ENCODE data around the gene KIF16B.

KIF16B gene

GRCh38 chr20:16321291-16321690 is 252.0 kb downstream of the KIF16B start:
- H3K4me3 ChIP-seq (ENCODE audit: control insufficient read depth, low read depth, low read length): no peak overlapping the region
- no peak for DNase-seq (ENCODE audit: low read depth)
- TF ChIP-seq CTCF (IDR thresholded peaks at IDR 0.05; ENCODE audit: control insufficient read depth, insufficient read depth, low read depth, low read length, missing control alignments): no peak

GRCh38 chr20:16317445-16318362 is 255.5 kb downstream of the KIF16B start:
- no peak for DNase-seq (ENCODE audit: low read depth)
- no peak overlapping the region for H3K4me3 ChIP-seq (ENCODE audit: control insufficient read depth, low read depth, low read length)
- no peak for TF ChIP-seq CTCF (IDR thresholded peaks at IDR 0.05; ENCODE audit: control insufficient read depth, insufficient read depth, low read depth, low read length, missing control alignments)

DNA sequence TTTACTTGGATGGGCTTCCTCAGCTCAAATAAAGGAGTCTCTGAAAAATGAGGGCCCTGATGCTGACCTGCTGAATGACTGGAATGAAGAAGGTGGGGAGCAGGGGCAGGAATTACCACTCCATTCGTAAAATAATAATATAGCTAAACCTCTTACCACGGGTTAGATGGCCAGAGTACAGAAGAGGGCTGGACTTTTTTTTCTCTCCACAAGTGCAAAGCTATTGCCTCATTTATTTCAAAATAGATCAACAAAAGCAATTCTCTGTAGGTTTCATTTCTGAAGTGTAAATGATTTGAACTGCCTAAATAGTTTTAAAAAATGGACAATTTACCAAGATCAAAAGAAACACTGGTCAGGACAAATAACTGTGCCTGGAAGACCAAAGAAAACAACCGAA is 256.7 kb downstream of the KIF16B start:
- TF ChIP-seq CTCF (IDR thresholded peaks at IDR 0.05; ENCODE audit: control insufficient read depth, insufficient read depth, low read depth, low read length, missing control alignments): no peak
- no peak for DNase-seq (ENCODE audit: low read depth)
- no peak overlapping the region for H3K4me3 ChIP-seq (ENCODE audit: control insufficient read depth, low read depth, low read length)

GRCh38 chr20:16314748-16315159 is 258.5 kb downstream of the KIF16B start:
- no peak for TF ChIP-seq CTCF (IDR thresholded peaks at IDR 0.05; ENCODE audit: control insufficient read depth, insufficient read depth, low read depth, low read length, missing control alignments)

DNA sequence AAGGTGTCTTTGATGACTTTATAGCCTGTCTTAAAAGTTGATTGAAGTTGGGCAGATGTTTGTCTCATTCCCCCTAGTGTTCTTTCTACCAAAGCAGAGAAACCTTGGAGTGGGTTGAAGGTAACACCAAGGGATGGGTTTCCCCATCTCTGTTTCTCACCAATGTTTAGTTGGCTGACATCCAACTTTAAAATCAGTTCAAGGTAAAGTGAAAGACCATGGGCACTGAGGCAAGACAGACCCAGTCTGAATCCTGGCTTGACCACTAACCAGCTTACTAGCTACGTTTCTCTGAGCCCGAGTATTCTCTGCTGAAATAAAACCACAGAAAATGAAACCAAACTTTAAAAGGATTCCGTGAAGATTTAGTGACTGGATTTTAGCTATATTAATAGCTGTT is 258.9 kb downstream of the KIF16B start:
- no peak for TF ChIP-seq CTCF (IDR thresholded peaks at IDR 0.05; ENCODE audit: control insufficient read depth, insufficient read depth, low read depth, low read length, missing control alignments)
- H3K4me3 ChIP-seq (ENCODE audit: control insufficient read depth, low read depth, low read length): no peak overlapping the region
- no peak for DNase-seq (ENCODE audit: low read depth)

More at GRCh38 chr20:16314748-16315159, 258.5 kb downstream of the KIF16B start:
- no peak for DNase-seq (ENCODE audit: low read depth)
- H3K4me3 ChIP-seq (ENCODE audit: control insufficient read depth, low read depth, low read length): no peak overlapping the region

GRCh38 chr20:16313917-16314316 is 259.3 kb downstream of the KIF16B start:
- no peak overlapping the region for H3K4me3 ChIP-seq (ENCODE audit: control insufficient read depth, low read depth, low read length)
- no peak for TF ChIP-seq CTCF (IDR thresholded peaks at IDR 0.05; ENCODE audit: control insufficient read depth, insufficient read depth, low read depth, low read length, missing control alignments)
- no peak for DNase-seq (ENCODE audit: low read depth)

Measured in AG09309 (cell line).